Measurements from ENCODE around the gene CAPN2.

CAPN2 gene

DNA sequence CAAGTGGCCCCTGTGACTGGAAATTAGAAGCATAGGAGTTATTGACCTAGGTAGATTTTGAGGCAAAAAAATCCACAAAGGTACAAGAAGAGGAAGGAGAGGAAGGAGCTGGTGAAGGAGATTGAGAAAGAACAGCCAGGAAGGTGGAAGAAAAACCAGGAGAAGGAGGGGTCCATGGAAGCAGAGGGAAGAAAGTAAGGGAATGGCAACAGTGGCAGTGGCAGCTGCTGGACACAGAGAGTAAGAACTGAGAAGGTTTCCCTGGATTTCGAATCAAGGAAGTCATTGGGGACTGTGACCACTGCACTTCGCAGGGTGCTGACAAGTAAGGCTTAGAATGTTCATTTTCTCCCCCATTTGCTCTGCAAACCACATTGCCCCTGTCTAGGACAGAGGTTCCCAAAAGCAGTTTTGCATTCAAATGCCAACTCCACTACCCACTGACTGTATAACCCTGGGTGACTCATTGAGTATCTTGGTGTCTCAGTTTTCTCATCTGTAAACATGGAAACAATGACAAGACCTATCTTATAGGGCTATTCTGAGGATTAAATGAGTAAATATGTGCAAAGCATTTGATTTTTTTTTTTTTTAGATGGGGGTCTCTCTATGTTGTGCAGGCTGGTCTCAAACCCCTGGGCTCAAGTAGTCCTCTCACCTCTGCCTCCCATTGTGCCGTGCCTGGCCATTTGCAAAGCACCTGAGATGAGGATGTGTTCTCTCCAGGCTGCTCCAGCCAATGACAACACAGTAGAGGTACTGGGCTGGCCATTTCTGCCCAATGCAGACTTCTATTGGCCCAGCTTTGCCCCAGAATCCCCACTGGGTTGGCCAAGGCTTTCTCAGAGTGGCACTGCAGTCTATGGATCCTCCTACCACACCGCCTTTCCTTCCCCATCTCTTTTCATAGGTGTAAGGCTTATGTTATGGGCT is 9.3 kb upstream of the CAPN2 start:
- DNase-seq (ENCODE audit: low read depth), result no peak

- DNase-seq (ENCODE audit: low read depth), result no peak
Measured at GRCh38 chr1:223703668-223704013, 8.7 kb upstream of the CAPN2 start.

DNA sequence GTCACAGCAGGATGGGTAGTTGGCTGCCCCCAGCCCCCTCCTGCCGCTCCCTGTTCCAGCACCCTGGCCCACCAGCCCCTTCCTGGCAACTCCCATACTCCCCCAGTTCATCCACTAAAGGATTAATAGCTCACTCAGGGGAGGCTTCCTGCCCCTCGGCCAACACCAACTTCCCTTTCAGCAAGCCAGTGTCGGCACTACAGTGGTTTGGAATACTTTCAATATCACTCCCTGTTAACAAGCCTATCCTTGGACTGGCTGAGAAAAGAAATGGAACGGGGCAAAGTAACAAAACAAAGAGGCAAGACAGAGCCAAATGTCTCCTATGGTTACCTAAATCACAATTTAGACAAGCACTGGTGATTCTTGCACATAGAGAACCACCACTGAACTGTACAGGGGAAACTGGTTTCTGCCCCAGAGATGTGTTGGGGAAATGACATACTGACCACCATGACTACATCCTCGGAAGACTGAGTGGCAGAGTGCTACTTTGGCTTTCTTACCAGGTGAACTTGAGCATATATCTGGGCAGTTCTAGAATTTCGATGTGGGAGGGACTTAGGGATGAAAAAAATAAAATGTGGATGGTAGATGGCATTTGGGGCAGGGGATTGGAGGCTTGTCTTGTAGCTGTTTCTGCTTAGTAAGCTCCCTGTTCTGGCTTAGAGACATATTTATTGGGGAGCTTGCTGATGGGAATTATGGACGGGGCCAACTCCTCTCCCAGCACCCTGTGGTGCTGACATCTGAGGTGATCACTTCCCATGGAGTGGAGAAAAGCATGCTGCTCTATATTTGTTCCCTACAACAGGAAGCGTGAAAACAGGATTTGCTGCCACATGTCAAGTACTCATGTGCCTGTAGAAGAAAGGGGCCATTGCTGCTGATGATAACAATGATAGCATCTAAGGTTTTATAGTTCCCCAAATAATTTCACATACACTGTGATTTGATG is 7.1 kb upstream of the CAPN2 start:
- DNase-seq (ENCODE audit: low read depth), result no peak

GRCh38 chr1:223706077-223706973 is 6.0 kb upstream of the CAPN2 start:
- no peak for DNase-seq (ENCODE audit: low read depth)

- no peak for DNase-seq (ENCODE audit: low read depth)
Measured at GRCh38 chr1:223707256-223708000, 4.9 kb upstream of the CAPN2 start.

DNA sequence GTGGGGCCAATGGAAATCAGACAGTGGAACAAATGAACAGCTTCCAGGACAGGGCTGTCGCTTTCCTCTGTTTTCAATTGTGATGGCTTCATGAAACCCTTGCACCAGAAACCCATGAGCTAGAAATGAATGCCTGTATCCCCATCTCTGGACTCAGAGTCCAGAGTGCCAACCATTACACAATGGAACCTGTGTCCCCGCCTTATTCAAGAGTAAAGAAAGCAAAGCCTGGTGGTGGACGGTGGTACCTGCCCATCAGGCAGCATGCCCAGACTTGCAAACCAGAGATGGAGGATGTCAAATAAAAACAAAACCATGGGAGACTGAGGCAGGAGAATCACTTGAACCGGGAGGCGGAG is 4.4 kb upstream of the CAPN2 start:
- no peak for DNase-seq (ENCODE audit: low read depth)

- DNase-seq (ENCODE audit: low read depth), result no peak
Measured at GRCh38 chr1:223708651-223709268, 3.6 kb upstream of the CAPN2 start.

DNA sequence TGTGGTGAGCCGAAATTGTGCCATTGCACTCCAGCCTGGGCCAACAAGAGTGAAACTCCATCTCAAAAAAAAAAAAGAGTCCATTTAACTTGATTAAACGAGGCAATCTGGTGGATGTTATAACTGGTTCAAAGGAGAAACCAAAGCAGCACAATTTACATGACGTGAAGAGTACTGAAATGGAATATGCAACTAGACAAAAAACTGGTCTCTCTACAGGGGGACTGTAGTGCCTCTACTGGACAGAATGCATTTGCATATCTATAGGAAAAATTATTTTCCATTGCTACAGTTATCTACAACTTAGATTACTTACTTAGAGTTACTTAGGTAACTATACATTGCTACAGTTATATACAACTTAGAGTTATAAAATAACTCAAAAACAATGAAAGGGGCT is 2.7 kb upstream of the CAPN2 start:
- no peak for DNase-seq (ENCODE audit: low read depth)

DNA sequence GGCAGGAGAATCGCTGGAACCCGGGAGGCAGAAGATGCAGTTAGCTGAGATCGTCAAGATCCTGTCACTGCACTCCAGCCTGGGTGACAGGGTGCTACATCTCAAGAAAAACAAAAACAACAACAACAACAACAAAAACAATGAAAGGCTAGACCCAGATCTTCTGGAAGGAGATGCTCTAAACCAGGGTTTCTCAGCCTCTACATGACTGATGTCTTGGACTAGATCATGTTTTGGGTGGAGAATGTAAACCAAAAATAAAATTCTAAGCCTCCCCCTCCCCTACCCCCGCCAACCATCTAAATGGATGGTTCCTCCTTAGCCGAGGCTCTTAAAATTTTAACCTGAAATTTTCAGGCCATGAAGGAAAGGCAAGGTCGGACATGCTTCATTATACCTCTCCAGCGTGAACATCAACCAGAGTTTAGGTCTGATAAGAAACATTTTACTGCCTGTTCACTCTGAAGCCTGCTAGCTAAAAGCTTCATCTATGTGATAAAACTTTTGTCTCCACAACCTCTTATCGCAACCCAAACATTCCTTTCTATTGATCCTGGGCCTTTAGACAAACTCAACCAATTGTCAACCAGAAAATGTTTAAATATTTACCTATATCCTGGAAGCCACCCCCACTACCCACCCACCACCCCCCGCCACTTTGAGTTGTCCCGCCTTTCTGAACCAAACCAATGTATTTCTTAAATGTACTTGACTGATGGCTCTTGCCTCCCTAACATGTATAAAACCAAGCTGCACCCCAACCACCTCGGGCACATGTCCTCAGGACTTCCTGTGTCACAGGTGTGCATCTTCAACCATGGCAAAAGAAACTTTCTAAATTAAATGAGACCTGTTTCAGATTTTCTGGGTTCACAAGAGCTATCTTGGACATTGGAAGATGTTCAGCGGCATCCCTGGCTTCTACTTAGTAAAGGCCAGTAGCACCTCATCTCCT is 1.9 kb upstream of the CAPN2 start:
- no peak for DNase-seq (ENCODE audit: low read depth)

GRCh38 chr1:223711173-223711572 is 1.2 kb upstream of the CAPN2 start:
- no peak for DNase-seq (ENCODE audit: low read depth)

DNA sequence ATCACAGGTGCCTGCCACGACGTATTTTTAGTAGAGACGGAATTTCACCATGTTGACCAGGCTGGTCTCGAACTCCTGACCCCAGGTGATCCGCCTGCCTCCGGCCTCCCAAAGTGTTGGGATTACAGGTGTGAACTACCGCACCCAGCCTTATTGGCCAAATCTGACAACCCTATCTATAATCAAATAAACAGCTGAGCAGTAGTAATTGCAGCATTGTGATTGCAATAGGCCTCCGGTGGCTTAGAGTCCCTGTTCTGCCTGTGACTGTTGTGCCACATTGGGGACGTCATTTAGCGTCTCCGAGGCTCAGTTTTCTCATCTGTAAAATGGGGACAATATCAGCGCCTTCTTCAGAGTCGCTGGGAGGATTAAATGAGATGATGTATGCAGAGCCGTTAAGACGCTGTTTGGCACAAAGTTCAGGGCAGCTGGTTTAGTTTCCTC is 569 bp upstream of the CAPN2 start:
- no peak for DNase-seq (ENCODE audit: low read depth)

DNA sequence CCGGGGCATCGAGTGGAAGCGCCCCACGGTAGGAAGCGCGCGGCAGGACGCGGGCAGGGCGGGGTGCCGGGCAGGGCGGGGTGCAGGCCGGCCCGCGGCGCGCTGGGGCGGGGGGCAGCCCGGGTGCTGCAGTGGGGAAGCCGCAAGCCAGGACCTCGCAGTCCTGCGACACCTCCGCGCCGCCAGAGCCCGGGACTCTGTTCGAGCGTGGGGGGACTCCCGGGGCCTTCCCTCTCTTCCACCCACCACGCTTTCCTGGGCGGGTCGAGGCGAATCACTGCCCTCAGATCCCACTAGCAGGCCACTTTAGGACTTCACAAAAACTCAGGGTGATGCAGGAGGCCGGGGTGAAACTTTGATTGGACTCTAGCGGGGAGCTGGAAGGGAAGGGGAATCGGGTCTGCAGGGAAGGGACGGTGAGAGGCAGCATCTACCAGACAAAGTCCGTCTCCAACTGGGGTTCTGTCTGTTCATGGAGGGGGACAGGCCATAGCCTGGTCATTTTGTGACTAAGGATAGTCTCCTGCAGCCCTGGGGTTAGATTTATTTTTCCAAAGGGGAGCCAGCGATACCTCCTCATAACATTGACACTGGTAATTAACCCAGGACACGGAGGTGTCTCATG is 623 bp downstream of the CAPN2 start:
- no peak for DNase-seq (ENCODE audit: low read depth)

DNA sequence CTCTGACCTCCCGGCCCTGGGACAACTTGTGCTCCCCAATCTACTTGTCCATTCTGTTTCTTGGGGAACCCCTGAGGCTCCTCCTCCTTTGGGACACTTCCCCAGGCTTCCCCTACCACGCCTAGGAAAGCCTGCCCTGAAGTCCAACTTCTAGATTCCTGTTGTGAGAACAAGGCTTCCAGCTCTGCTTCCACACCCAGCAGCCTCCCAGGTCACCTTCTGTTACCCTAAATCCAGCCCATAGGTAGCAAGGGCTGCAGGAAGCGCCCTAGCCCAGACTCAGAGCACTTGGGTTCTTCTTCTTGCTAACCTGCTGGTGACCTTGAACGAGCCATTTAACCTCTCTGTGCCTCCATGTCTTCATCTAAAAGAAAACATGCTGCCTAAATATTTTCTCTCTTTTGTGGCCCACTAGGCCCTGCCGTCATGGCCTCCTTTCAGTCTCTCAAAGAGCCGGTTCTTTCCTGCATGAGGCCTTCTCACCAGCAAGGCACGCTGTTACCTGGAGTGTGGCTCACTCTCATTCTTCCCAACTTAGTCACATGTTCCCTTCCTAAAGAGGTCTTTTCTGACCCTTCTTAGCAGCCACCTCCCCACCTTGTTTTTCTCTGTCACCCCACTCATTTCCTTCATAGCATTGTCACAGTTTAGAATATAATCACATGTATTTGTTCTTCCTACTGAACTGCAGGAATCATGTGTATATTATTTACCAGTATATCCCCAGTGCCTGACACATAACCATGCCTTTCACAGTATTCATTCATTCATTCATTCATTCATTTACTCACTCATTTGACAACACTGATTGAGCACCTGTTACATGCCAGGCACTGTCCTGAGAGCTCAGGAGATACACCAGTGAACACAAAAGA is 1.4 kb downstream of the CAPN2 start:
- DNase-seq (ENCODE audit: low read depth), result no peak

DNA sequence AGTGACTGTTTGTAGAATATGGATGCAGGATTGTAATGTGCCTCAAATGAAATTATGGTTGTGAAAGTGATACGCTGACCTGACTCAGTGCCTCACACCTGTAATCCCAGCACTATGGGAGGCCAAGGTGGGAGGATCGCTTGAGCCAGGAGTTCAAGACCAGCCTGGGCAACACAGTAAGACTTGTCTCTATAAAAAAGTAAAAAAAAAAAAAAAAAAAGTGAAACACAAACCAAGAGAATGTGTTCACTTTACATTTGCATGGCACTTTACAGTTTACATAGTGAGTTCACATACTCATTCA is 2.0 kb downstream of the CAPN2 start:
- DNase-seq (ENCODE audit: low read depth), result no peak

DNA sequence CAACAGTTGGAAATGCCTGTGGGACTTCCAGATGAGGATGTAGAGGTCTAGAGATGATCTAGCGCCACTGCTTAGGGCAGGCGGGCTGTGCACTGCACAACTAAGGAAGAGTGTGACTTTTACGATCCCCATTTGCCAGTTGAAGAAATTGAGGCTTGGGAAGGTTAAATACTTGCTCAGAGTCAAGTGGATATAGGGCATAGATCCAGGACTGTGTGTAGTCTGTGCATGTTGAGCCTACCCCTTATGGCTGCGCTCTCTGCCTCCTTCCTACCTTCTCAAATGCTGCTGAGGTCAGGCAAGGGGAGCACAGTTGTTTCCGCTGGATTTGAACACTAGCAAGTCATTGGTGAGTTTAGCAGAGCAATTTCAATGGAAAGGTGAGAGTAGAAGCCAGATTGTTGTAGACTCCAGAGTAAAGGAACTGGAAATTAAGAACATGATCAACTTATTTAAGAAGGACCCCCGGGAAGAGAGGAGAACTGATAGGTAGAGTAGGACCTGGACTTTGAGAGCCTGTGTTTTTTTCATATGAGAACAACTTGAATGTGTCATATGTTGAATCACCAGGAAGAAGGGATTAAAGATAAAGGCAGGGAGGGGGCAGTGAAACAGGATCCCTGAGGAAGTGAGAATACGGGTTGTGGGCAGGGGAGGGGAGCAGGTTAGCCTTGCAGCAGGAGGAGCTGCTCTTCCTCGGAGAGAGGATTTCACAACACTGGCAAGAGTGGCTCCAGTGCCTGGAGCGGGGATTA is 2.7 kb downstream of the CAPN2 start:
- DNase-seq (ENCODE audit: low read depth), result no peak

DNA sequence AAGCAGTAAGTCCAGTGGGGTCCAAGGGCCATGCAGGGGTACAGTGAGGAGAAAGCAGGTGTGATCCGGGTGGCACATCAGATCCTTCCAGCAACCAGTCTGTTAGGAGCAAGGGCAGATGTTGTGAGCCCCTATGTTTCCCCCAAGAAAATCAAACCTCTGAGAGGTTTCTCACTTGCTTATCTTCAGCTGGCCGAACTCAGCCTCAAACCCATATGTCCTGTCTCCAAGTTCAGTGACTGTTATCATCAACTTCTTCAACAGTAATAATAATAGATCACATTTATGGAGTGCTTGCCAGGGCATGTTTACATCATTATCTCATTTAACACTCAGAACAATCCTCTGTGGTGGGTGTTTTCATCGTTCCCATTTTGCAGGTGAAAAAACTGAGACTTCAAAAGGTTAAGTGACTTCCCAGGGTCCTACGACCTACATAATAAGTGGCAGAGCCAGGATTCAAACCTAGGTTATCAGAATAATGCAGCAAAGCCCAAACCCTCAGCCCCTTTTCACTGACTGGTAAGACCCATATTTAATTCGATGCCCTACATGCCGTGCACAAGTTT is 3.3 kb downstream of the CAPN2 start:
- no peak for DNase-seq (ENCODE audit: low read depth)

DNA sequence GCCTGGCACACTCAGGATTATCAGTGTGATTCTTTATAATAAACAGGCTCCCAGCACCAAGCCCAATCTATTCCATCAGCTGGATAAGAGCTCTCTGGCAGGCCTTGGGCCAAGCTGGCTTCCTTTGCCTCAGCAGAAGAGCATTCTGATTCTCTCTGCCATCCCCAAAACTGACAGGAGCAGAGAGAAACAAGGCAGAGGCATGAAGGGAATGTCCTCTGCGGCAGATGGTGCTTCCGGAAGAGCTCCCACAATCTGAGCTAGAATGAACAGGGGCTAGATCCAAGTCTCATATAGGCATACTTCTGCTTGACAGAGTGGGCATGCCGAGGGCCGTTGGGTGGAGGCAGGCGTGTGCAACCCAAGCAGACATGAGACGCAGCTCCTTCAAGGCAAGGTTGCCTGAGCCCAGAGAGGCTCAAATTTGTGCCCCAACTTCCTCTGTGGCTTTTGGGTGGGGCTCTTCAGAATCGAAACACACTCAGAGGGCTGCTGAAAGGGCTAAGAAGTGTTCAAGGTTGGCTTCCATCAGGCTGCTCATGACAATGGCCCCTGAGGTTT is 4.0 kb downstream of the CAPN2 start:
- no peak for DNase-seq (ENCODE audit: low read depth)
